Thyroid gland (tissue), 4 donors: ENCODE data around the gene CFAP299. TPM values are rescaled to one million over a fixed set of nuclear protein-coding genes. Genes with fewer than 3 reads are reported as not detected.

Experiments used
- DNase-seq, 2 donors: peaks; one replicate each; pipeline ENCODE4 v3.0.0-alpha.2; 2019
- H3K27ac ChIP-seq, 3 donors: fragments of 200-600 bp; sonication (generic); 1 replicate in 2 of 3; 2 replicates in 1 of 3; pipeline ENCODE4 v1.5.1; 2016 to 2019; ENCODE audit warnings: mild to moderate bottlenecking in 1 of 3, moderate library complexity in 1 of 3
- H3K27me3 ChIP-seq: fragments of 200-600 bp; sonication (generic); one replicate; pipeline ENCODE4 v1.5.1; 2019
- H3K36me3 ChIP-seq, 2 donors: fragments of 200-600 bp; sonication (generic); one replicate each; pipeline ENCODE4 v1.5.1; 2016 to 2019
- H3K4me1 ChIP-seq, 2 donors: fragments of 200-600 bp; sonication (generic); one replicate each; pipeline ENCODE4 v1.5.1; 2017 to 2019
- H3K4me3 ChIP-seq, 3 donors: fragments of 200-600 bp; sonication (generic); replicated peaks in 1 of 3; 1 replicate in 2 of 3; 2 replicates in 1 of 3; pipeline ENCODE4 v1.5.1; 2016; ENCODE audit warnings: mild to moderate bottlenecking in 1 of 3
- H3K9me3 ChIP-seq: fragments of 200-600 bp; sonication (generic); one replicate; pipeline ENCODE4 v1.5.1; 2017
- CTCF ChIP-seq, 6 experiments: fragments of 200-600 bp in 3 of 6; fragments of 450-650 bp in 3 of 6; sonication (generic) in 3 of 6; IDR thresholded peaks; one replicate each; pipeline ENCODE4 v1.5.1; 2016 to 2019; ENCODE audit warnings: antibody characterized with exemption in 6 of 6, mild to moderate bottlenecking in 2 of 6, inconsistent platforms in 1 of 6, moderate library complexity in 1 of 6
- POLR2A ChIP-seq, 2 donors: fragments of 450-650 bp; IDR thresholded peaks; one replicate each; pipeline ENCODE4 v1.6.1; 2017; ENCODE audit warnings: antibody characterized with exemption in 2 of 2, mild to moderate bottlenecking in 2 of 2, moderate library complexity in 1 of 2
- WGBS, 2 donors: methylation state at CpG; one replicate each; pipeline ENCODE4 v1.1.5; 2017; 5-methylcytosine and 5-hydroxymethylcytosine counted together
- intact Hi-C: fragments of 100-400 bp; cut with DNase I; formaldehyde crosslinking; loops from one replicate; pipeline ENCODE4 v1.15.1; 2023
- total RNA-seq, 4 donors: library from RNA; depleted of rRNA; stranded (reverse); fragments of >200 nt; gene quantifications; one replicate each; pipeline ENCODE4 v1.2.3, GENCODE V29; 2016

Gene CFAP299
- total RNA-seq, 4 donors from 2014 or later, result 1.3 to 2.8 (median 2.7) TPM; not detected in 1

GRCh38 chr4:80922941-80923340 is 587.4 kb downstream of the CFAP299 start:
- TF ChIP-seq CTCF (IDR thresholded peaks at IDR 0.05) (no peak), POLR2A (IDR thresholded peaks at IDR 0.05) (no peak)
- Histone ChIP-seq H3K4me1 (no peaks in the 10 kb centered on the region), H3K27ac (no peak overlapping the region), H3K27me3 (no peaks in the 10 kb centered on the region), H3K9me3 (no peaks in the 10 kb centered on the region), H3K36me3 (no peaks in the 10 kb centered on the region), H3K4me3 (no peak overlapping the region)
- no peak for DNase-seq
- intact Hi-C loops, result no loop called here
- 82 to 89% methylated on average over 2 of the region's 2 CpGs for WGBS, 2 donors

GRCh38 chr4:80925293-80925692 is 589.8 kb downstream of the CFAP299 start:
- no peaks in the 10 kb centered on the region for H3K36me3 ChIP-seq
- TF ChIP-seq POLR2A (IDR thresholded peaks at IDR 0.05), result no peak
- TF ChIP-seq CTCF (IDR thresholded peaks at IDR 0.05), result no peak

GRCh38 chr4:80926446-80926845 is 590.9 kb downstream of the CFAP299 start:
- Histone ChIP-seq H3K4me3 (no peak overlapping the region), H3K9me3 (no peaks in the 10 kb centered on the region), H3K27me3 (no peaks in the 10 kb centered on the region), H3K27ac (no peak overlapping the region), H3K4me1 (no peaks in the 10 kb centered on the region), H3K36me3 (no peaks in the 10 kb centered on the region)
- no peak for DNase-seq
- no peak for TF ChIP-seq POLR2A (IDR thresholded peaks at IDR 0.05)
- TF ChIP-seq CTCF (IDR thresholded peaks at IDR 0.05), result no peak
- 83 to 87% methylated on average over 1 of the region's 1 CpG for WGBS, 2 donors
- intact Hi-C loops, result no loop called here

More at GRCh38 chr4:80925293-80925692, 589.8 kb downstream of the CFAP299 start:
- Histone ChIP-seq H3K4me3 (no peak overlapping the region), H3K9me3 (no peaks in the 10 kb centered on the region), H3K4me1 (no peaks in the 10 kb centered on the region), H3K27ac (no peak overlapping the region), H3K27me3 (no peaks in the 10 kb centered on the region)
- 98% methylated on average over 1 of the region's 1 CpG for WGBS, 2 donors
- intact Hi-C loops, result no loop called here
- no peak for DNase-seq

- Histone ChIP-seq H3K9me3 (no peaks in the 10 kb centered on the region), H3K36me3 (no peaks in the 10 kb centered on the region), H3K27me3 (no peaks in the 10 kb centered on the region), H3K4me1 (no peaks in the 10 kb centered on the region), H3K27ac (no peak overlapping the region), H3K4me3 (no peak overlapping the region)
- intact Hi-C loops, result no loop called here
- WGBS, 2 donors, result 67 to 81% methylated on average over 1 of the region's 1 CpG
- TF ChIP-seq POLR2A (IDR thresholded peaks at IDR 0.05) (no peak), CTCF (IDR thresholded peaks at IDR 0.05) (no peak)
- no peak for DNase-seq
These were observed 591.4 kb downstream of the CFAP299 start for GRCh38 chr4:80926891-80927290.

- TF ChIP-seq POLR2A (IDR thresholded peaks at IDR 0.05), result no peak
- no peak for TF ChIP-seq CTCF (IDR thresholded peaks at IDR 0.05)
- Histone ChIP-seq H3K27me3 (no peaks in the 10 kb centered on the region), H3K36me3 (no peaks in the 10 kb centered on the region), H3K27ac (no peak overlapping the region), H3K4me1 (no peaks in the 10 kb centered on the region), H3K9me3 (no peaks in the 10 kb centered on the region), H3K4me3 (no peak overlapping the region)
- intact Hi-C loops, result no loop called here
- no peak for DNase-seq
- WGBS, 2 donors, result 71 to 84% methylated on average over 3 of the region's 3 CpGs
These were observed 591.9 kb downstream of the CFAP299 start for GRCh38 chr4:80927420-80927819.
